IPS-20b (cell line): Measurements from ENCODE around the gene KLC4.

Experiments
- H3K27ac ChIP-seq: one replicate; pipeline ENCODE4 v1.5.1; 2013; ENCODE audit warnings: low read length
- H3K27me3 ChIP-seq: 2 replicates; pipeline ENCODE4 v1.6.1; 2013; ENCODE audit warnings: mild to moderate bottlenecking, low read length, inconsistent platforms; ENCODE audit not compliant: insufficient read depth
- H3K36me3 ChIP-seq: 2 replicates; pipeline ENCODE4 v1.6.1; 2013; ENCODE audit warnings: low read depth, mild to moderate bottlenecking, inconsistent platforms, low read length, moderate library complexity; ENCODE audit not compliant: insufficient read depth
- H3K4me1 ChIP-seq: 2 replicates; pipeline ENCODE4 v1.6.1; 2013; ENCODE audit warnings: mild to moderate bottlenecking, control low read depth, inconsistent platforms, low read length, moderate library complexity; ENCODE audit not compliant: insufficient read depth
- H3K4me3 ChIP-seq: 2 replicates; pipeline ENCODE4 v1.5.1; 2013; ENCODE audit warnings: mild to moderate bottlenecking, low read length, inconsistent platforms
- H3K9ac ChIP-seq: 2 replicates; pipeline ENCODE4 v1.6.1; 2013; ENCODE audit warnings: low read depth, mild to moderate bottlenecking, inconsistent platforms, low read length, moderate library complexity
- H3K9me3 ChIP-seq: 2 replicates; pipeline ENCODE4 v1.6.1; 2013; ENCODE audit warnings: mild to moderate bottlenecking, low read depth, low read length, inconsistent platforms; ENCODE audit not compliant: insufficient read depth

KLC4 gene

GRCh38 chr6:43054206-43054943 lies 5.1 kb upstream of the KLC4 start:
- no peaks in the 10 kb centered on the region for H3K27me3 ChIP-seq
- H3K9ac ChIP-seq, result peak overlapping the region; percentile 89; the same call in 1 of the 2 replicates
- H3K36me3 ChIP-seq, result peaks cover 36% of the 10 kb centered on the region
- no peak overlapping the region for H3K27ac ChIP-seq
- H3K9me3 ChIP-seq, result no peaks in the 10 kb centered on the region
- H3K4me3 ChIP-seq, result peak overlapping the region; percentile 79; the same call in 1 of the 2 replicates
- peaks cover 14% of the 10 kb centered on the region for H3K4me1 ChIP-seq

DNA sequence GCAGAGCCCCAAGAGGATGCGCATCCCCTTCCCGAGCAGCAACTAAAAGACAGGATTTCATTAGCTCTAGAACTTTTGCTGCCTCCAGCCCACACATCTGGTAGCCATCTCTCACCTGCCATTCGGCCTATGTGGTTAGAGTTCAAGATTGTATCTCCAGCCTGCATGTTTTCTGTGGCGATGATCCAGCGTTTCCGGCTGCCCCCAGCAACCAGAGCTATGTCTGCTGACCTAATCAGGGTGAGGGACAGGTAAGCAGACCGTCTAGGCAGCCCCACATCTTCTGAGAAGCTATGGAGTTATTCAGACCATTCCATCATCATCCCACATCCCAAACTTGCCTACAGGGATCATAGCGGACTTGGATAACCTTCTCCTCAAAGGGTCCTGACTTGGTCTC lies 3.5 kb upstream of the KLC4 start:
- Histone ChIP-seq H3K9ac (no peak overlapping the region), H3K4me1 (peaks cover 14% of the 10 kb centered on the region), H3K36me3 (peaks cover 27% of the 10 kb centered on the region), H3K27ac (no peak overlapping the region), H3K4me3 (no peak overlapping the region), H3K27me3 (no peaks in the 10 kb centered on the region), H3K9me3 (no peaks in the 10 kb centered on the region)

- peaks cover 28% of the 10 kb centered on the region for H3K36me3 ChIP-seq
- peaks cover 9% of the 10 kb centered on the region for H3K4me1 ChIP-seq
- H3K4me3 ChIP-seq, result peak overlapping the region; percentile 97
- peak overlapping the region; percentile 96 for H3K9ac ChIP-seq
- H3K9me3 ChIP-seq, result no peaks in the 10 kb centered on the region
- no peaks in the 10 kb centered on the region for H3K27me3 ChIP-seq
- peak overlapping the region; percentile 49 for H3K27ac ChIP-seq
Observed at GRCh38 chr6:43058531-43058930, 900 bp upstream of the KLC4 start.

- peaks cover 23% of the 10 kb centered on the region for H3K36me3 ChIP-seq
- H3K4me1 ChIP-seq, result peaks cover 5% of the 10 kb centered on the region
- H3K9me3 ChIP-seq, result no peaks in the 10 kb centered on the region
- no peaks in the 10 kb centered on the region for H3K27me3 ChIP-seq
- peak overlapping the region; percentile 85; the same call in 1 of the 2 replicates for H3K9ac ChIP-seq
- peak overlapping the region; percentile 97 for H3K4me3 ChIP-seq
- H3K27ac ChIP-seq, result peak overlapping the region; percentile 59
Observed at GRCh38 chr6:43060034-43060754, 763 bp downstream of the KLC4 start.

GRCh38 chr6:43060755-43061633 lies 1.6 kb downstream of the KLC4 start:
- Histone ChIP-seq H3K27ac (no peak overlapping the region), H3K9ac (no peak overlapping the region; the same call in 1 of the 2 replicates), H3K9me3 (no peaks in the 10 kb centered on the region), H3K36me3 (peaks cover 20% of the 10 kb centered on the region), H3K4me3 (peak overlapping the region; percentile 97), H3K4me1 (peaks cover 5% of the 10 kb centered on the region), H3K27me3 (no peaks in the 10 kb centered on the region)

DNA sequence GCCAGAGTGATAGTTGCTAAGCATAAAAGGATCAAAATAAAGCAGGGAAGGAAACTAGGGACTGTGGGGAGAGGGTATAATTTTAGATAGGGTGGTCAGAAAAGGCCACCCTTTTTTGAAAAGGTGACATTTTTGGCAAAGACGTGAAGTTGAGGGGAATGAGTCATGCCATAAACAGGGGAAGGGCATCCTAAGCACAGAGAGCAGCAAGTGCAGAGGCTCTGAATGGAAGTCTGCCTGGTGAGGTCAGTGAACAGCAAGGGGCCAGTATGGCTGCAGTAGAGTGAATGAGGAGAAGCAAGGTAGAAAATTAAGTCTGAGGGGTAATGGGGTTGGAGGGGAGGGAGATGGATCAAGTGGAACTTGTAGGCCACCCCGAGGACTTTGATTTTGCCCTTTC lies 2.4 kb downstream of the KLC4 start:
- H3K9ac ChIP-seq, result no peak overlapping the region
- no peaks in the 10 kb centered on the region for H3K27me3 ChIP-seq
- H3K36me3 ChIP-seq, result peaks cover 23% of the 10 kb centered on the region
- peaks cover 5% of the 10 kb centered on the region for H3K4me1 ChIP-seq
- no peaks in the 10 kb centered on the region for H3K9me3 ChIP-seq
- H3K27ac ChIP-seq, result no peak overlapping the region
- H3K4me3 ChIP-seq, result no peak overlapping the region

- H3K9ac ChIP-seq, result no peak overlapping the region
Observed at GRCh38 chr6:43062818-43063217, 3.4 kb downstream of the KLC4 start.

DNA sequence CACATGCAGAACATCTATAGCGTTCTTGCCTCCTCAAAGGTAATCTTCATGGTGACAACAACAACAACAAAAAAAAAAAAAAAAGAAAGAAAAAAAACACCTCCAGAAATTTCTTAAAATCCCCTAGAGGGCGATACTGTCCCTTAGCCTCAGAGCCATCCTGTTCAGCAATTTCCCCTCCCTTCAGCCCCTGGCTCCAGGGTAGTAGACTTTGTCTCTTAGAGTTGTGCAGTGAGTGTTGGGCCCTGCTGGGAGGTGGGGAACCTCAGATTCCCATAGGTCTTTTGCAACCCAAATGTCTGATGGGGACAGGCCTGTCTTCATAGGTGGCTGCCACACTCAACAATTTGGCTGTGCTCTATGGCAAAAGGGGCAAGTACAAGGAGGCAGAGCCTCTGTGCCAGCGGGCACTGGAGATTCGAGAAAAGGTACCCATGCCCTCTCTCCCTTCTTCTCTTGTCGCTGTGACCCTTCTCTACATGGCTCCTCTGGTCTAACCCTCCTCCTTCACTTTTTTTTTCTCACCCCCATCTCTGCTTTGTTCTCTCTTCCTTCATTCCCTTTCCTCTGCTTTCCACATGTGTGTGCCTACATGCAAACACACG lies 10.7 kb downstream of the KLC4 start:
- peaks cover 9% of the 10 kb centered on the region for H3K4me1 ChIP-seq
- no peaks in the 10 kb centered on the region for H3K27me3 ChIP-seq
- no peaks in the 10 kb centered on the region for H3K9me3 ChIP-seq
- H3K4me3 ChIP-seq, result no peak overlapping the region
- H3K36me3 ChIP-seq, result peaks cover 25% of the 10 kb centered on the region; the same call in 1 of the 2 replicates
- no peak overlapping the region for H3K9ac ChIP-seq
- no peak overlapping the region for H3K27ac ChIP-seq

More at GRCh38 chr6:43062818-43063217, 3.4 kb downstream of the KLC4 start:
- H3K27me3 ChIP-seq, result no peaks in the 10 kb centered on the region
- peaks cover 20% of the 10 kb centered on the region for H3K36me3 ChIP-seq
- H3K9me3 ChIP-seq, result no peaks in the 10 kb centered on the region
- no peak overlapping the region for H3K27ac ChIP-seq
- no peak overlapping the region for H3K4me3 ChIP-seq
- peaks cover 5% of the 10 kb centered on the region for H3K4me1 ChIP-seq

GRCh38 chr6:43074847-43075669 lies 15.6 kb downstream of the KLC4 start:
- H3K9me3 ChIP-seq, result no peaks in the 10 kb centered on the region
- H3K27ac ChIP-seq, result peak overlapping the region; percentile 46
- H3K4me3 ChIP-seq, result peak overlapping the region; percentile 86
- H3K36me3 ChIP-seq, result 0 out of 2 replicates have a peak, but pooled peaks cover 12% of the 10 kb centered on the region
- H3K9ac ChIP-seq, result peak overlapping the region; percentile 76; the same call in 1 of the 2 replicates
- H3K27me3 ChIP-seq, result no peaks in the 10 kb centered on the region
- peaks cover 27% of the 10 kb centered on the region for H3K4me1 ChIP-seq

GRCh38 chr6:43075670-43076463 lies 16.4 kb downstream of the KLC4 start, which contains the start of gene PTK7:
PTK7 (plus strand) TSS chr6:43076314; CDS start chr6:43076489, 175 bp downstream.
- Histone ChIP-seq H3K4me3 (peak within 1 kb of the TSS; percentile 86), H3K36me3 (peaks cover 14% of the 10 kb centered on the region; the same call in 1 of the 2 replicates), H3K27me3 (no peaks in the 10 kb centered on the region), H3K4me1 (peaks cover 27% of the 10 kb centered on the region), H3K27ac (peak within 1 kb of the TSS; percentile 46), H3K9ac (peak within 1 kb of the TSS; percentile 92), H3K9me3 (no peaks in the 10 kb centered on the region)
